ENCODE data around the gene SLC2A8.

Gene SLC2A8, protein sequence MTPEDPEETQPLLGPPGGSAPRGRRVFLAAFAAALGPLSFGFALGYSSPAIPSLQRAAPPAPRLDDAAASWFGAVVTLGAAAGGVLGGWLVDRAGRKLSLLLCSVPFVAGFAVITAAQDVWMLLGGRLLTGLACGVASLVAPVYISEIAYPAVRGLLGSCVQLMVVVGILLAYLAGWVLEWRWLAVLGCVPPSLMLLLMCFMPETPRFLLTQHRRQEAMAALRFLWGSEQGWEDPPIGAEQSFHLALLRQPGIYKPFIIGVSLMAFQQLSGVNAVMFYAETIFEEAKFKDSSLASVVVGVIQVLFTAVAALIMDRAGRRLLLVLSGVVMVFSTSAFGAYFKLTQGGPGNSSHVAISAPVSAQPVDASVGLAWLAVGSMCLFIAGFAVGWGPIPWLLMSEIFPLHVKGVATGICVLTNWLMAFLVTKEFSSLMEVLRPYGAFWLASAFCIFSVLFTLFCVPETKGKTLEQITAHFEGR

GRCh38 chr9:127396808-127397645 lies at the start of gene SLC2A8:
Gene SLC2A8 (plus strand): TSS chr9:127397169. CDS start chr9:127397231, 62 bp downstream.
- peak; percentile 92 to 98 for DNase-seq

- DNase-seq, result peak; percentile 24 to 26
Observed at GRCh38 chr9:127347831-127348776, 48.9 kb upstream of the SLC2A8 start.

- DNase-seq, result peak; percentile 18 to 24
Observed at GRCh38 chr9:127349483-127350113, 47.4 kb upstream of the SLC2A8 start.

DNA sequence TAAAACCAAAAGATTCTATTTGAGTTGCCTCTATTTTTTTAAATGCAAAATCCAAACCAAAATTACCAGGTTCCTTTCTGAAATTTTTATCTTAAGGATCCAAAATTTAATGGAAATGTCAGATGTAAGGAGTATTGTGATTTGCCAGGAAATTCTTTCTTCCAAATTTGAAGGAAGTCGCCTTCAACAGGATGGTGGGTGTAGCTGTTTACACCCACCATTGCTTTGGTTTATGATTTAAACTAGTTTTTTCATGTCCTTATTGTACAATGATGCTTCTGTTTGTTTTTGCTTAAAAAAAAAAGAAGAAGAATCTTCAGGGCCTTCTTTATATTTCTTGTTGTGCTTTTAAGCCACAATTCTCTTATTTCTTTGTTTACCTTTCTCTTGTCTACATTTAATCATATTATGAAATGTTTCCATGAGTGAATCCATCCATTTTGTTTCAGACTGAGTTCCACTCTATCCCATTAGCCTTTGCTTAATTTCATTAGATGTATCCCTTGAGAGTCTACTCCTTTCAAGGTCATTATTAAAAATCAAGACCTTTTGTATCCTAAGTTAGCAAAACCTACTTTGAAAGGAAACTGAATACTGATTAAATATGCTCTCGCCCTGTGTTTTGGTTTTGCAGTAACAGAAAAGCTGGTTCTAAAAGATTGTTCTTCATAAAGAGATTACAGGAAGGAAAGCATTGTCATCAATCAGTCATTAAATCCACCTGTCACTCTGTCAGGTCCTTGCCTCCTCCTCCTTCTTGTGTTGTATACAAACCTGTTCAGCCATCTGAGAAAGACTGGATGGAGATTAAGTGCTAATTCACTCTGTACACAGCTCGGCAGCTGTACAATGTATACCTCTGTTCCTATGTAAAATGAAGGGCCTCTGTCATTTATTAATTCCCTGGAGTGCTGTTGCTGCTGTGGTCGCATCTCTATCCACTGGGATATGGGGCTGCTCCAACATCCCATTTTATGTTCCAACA lies 45.5 kb upstream of the SLC2A8 start:
- DNase-seq, result no peak

DNA sequence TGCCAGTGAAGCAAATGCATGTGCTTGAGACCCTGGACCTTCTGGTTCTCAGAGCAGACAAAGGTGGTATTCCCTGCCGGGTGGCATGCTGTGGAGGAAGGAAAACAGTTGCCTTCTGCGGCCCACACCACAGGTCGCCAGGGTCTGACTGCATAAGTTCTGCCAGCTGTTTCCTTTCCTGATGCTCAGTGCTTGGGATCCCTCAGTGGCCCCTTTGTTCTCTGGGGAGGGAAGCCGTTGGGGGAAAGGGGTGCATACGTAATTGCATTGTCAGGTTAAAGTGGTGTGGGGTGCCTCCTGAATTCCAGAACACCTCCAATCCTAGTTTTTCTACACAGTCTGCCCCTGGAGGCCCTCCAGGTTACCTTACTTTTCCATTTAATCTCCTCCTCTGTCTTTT lies 43.1 kb upstream of the SLC2A8 start:
- no peak for DNase-seq

DNA sequence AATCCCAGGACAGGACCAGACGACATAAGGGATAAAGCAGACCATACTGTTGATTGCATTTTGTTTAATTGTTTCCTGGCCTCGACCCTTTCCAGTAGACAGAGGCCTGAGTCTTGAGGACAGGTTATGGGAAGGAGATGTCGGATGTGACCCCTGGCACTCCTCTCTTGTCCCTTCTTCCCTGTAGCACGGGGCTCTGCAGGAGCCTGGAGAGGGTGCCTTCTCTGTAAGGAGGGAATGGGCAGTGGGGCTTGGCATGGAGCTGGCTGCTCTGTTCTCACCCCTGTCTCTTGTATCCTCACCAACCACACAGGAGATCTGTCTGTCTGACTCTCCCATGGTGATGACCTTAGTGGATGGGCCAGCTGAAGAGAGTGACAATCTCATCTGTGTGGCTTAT lies 40.1 kb upstream of the SLC2A8 start:
- DNase-seq, result no peak

GRCh38 chr9:127358023-127358535 lies 38.9 kb upstream of the SLC2A8 start:
- DNase-seq, result no peak

DNA sequence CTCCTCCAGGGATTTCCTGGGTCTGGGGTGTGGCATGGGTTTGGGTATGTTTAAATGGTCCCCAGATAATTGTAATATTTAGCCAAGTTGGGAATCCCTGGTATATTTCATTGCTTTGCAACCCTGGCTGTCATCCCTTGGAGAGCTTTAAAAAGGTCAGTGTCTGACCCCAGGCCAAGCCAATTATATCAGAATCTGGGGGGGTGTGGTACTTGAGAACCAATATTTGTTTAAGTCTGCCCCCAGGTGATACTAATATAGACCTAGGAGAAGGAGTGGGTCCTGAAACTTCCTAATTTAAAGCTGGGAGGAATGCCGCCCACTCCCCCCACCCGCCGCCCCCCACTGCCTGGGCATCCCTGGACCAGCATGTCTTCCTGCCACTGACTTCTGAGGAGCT lies 38.2 kb upstream of the SLC2A8 start:
- no peak for DNase-seq

- no peak for DNase-seq
Observed at GRCh38 chr9:127360250-127360649, 36.7 kb upstream of the SLC2A8 start.

- DNase-seq, result no peak
Observed at GRCh38 chr9:127360829-127361228, 36.1 kb upstream of the SLC2A8 start.

GRCh38 chr9:127361561-127361960 lies 35.4 kb upstream of the SLC2A8 start:
- DNase-seq, result no peak

GRCh38 chr9:127362829-127363228 lies 34.1 kb upstream of the SLC2A8 start:
- DNase-seq, result no peak

DNA sequence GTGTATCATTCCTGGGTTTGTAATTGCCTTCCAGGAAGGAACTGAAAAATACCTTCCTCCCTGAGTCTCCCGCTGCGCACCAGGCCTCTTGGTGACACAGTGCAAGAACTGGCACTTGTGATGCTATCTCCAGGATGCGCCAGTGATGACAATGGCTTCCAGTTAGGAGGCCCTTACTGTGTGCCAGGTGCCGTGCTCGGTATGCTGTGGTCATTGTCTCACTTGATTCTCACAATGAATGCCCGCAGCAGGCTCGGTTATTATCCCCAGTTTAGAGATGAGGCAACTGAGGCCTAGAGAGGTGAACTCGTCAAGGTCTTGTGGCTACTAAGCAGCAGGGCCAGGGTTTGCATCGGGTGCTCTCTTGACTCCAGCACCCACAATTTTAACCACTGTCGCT lies 31.5 kb upstream of the SLC2A8 start:
- DNase-seq, result no peak

DNA sequence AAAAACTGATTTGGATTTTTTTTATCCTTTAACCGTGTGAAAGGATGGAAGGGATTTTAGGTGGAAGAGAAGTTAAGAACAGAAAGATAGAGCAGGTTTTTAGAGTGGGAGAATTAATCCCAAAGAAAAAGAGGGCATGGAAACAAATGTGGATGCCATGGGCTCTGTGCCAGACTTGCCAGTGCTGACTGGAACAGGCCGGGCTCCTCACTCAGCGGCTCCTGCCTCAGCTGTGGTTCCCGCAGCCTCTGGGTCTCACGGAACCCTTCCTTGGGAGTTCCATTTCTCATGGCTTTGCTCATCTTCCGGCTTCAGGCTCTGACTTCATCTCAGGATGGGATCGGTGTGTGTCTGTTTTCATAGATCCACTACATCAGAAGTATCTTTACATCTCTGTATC lies 30.4 kb upstream of the SLC2A8 start:
- DNase-seq, result no peak

DNA sequence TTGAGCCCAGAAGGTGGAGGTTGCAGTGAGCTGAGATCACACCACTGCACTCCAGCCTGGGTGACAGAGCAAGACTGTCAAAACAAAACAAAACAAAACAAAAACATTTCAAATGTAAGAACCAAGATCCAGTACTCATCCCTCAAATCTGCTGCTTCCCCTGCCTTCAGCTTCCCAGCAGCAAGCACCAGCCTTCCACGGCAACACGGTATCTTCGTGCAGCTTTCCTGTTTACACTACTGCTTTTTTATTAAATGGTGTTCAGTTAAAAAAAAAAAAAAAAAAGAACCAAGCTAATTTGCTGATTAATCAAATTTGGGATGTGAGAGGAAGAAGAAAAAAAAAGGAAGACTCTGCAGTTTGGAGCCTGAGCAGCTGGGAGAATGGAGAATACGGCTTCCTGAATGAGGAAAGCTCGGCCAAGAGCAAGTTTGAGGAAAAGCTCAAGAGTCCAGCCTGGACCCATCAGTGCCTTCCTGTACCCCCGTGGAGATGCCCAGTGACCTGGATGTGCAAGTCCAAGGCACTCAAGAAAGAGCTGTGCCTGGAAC lies 28.0 kb upstream of the SLC2A8 start:
- DNase-seq, result no peak

GRCh38 chr9:127369428-127369827 lies 27.5 kb upstream of the SLC2A8 start:
- DNase-seq, result no peak

DNA sequence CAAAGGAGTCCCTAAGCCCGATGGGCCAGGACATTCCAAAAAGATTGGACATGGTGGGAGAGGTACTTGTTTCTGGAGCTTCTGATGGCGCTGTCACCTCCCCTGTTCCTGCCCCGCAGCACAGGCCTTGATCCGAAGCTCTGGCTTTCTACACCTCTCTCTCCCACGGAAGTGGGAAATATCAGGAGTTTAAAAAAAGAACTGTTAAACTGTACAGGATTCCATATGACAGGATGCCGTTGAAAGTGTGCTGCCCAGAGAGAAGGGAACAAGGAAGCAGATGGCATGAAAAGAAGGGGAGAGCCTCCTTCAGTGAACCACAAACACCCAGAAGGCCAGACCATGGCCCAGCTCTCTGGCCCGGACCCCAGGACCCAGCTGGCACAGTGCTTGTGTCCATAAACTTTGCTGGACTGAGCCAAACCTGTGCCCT lies 26.8 kb upstream of the SLC2A8 start:
- DNase-seq, result no peak

GRCh38 chr9:127370672-127371648 lies 26.0 kb upstream of the SLC2A8 start:
- DNase-seq, result no peak

GRCh38 chr9:127380479-127380878 lies 16.5 kb upstream of the SLC2A8 start:
- no peak for DNase-seq
